ENCODE data around the gene MTFMT.

- TF ChIP-seq CTCF (IDR thresholded peaks at IDR 0.05; ENCODE audit: low read depth, low read length, missing input control) (no peak), REST (IDR thresholded peaks at IDR 0.05) (no peak), RAD21 (IDR thresholded peaks at IDR 0.05) (no peak)
Measured at GRCh38 chr15:65057549-65057940, 28.1 kb upstream of the MTFMT start.
